ENCODE data around the gene MEIOSIN.
"Not testable (repeated sequence)": the region's sequence is repeated elsewhere in the genome, so short reads cannot be mapped to it uniquely, and the experiment has no call there.

MEIOSIN gene

DNA sequence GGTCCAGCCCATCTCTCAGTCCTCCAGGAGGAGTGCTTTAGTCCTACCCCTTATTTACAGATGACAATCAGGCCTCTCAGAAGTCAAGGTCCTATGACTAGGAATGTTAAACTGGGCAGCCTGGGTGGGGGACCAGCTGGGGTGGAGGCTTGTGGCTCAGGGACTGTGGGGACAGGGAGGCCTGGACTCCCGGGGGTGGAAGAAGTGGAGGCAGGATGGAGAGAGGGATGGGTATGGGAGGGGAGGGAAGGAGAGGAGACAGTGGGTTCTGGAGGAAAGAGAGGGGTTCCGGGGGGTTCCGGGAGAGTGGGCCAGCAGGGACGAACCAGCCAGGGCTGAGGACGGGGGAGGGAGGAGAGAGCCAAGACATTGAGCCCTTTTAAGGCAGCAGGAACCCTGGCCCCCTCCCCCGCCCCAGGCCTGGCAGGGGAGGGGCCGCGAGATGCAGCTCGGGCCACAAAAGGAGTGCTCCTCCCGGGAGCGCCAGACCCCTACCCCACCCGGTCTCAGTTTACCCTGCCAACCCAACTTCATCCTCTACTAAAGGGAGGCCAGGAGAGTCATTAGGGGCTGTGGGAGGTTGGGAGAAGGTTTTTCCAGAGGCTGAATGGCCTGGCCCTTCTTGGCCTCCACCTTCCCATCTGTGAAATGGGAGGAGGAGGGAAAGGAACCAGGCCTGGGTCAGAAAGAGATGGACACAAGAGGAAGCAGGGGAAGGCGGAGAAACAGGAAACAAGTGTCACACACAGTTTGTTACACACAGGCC is 47.4 kb downstream of the MEIOSIN start:
- DNase-seq: no peak

GRCh38 chr19:45781214-45782161 is 48.2 kb downstream of the MEIOSIN start:
- no peak for DNase-seq

DNA sequence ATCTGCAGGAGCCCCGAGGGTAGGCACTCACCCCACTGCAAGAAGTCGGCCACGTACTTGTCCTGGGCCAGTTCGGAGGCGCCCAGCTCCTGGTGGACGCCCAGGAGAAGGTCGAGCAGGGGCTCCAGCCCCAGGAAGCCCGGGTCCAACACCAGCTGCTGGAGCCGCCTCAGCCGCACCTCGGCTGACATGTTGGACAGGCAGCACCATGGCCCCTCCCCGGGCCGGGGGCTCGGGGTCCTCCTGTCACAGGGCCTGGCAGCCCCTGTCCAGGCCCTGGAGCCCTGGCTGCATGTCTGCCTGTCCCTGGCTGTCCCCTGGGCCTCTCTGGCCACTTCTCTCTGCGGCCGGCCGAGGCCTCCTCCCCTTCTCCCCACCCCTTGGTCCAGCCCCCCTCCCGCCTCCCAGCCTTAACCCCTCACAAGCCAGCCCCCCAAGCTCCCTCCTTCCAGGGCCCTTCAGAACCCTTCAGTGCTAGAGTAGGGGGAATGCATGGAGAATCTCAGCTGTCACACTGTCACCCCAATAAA is 49.0 kb downstream of the MEIOSIN start, which contains the start of gene DMPK:
Gene DMPK, minus strand, starts transcription at position 329 of the 530 bp plus-strand sequence. Its CDS starts 138 bp downstream, at position 191.
- DNase-seq: no peak

GRCh38 chr19:45782820-45783785 is 49.9 kb downstream of the MEIOSIN start:
- no peak for DNase-seq

GRCh38 chr19:45784096-45784495 is 50.9 kb downstream of the MEIOSIN start:
- no peak for DNase-seq

DNA sequence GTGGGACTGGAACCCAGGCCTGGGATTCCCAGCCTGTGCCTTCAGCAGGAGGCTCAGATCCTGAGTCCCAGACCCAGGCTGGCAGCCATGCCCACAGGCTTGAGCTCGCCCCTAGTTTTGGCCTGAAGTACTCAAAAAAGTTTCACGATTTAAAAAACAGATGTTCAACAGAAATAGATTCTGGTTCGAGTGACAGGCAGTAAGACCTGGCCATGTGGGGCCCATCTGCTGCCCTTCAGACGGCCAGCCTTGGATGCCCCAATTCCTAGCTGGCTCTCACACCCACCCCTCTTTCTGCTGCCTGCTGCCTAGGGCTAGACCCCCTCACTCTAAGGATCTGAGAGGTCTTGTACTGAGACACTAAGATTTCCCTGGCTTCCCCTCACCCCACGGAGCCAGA is 51.9 kb downstream of the MEIOSIN start:
- no peak for DNase-seq

DNA sequence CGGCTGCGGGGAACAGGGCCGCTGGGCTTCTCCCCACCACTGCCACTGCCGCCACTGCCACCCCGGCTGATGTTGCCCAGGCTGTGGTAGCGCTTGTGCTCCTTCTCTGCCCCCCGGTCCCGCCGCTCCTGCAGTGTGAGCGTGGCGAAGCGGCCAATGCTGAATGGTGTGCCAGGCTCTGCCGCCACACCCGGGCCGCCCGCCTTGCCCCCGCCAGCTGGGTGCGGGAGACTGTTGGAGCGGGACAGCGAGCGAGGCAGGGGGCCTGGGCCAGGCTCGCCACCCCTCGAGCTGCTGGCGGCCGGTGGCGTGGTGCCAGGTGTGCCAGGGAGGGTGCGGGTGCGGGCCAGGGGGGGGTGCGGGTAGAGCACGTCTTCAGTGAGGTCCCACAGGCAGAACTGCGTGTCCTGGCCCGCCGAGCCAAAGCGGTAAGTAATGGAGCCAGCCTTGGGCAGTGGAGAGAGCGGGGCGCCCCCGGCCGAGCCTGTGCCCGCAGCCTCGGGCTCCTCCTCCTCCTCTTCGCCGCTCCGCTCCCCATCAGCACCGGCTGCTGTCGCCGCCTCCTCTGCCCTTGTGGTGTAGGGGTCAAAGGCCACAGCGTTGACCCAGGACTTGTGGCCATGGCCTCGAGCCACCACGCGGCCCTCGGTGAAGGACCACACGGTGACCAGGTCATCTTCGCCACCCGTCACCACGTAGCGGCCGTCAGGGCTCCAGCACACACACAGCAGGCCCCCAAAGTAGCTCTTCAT is 52.7 kb downstream of the MEIOSIN start:
- DNase-seq: no peak

- no peak for DNase-seq
These were observed 53.3 kb downstream of the MEIOSIN start for GRCh38 chr19:45786533-45786894.

DNA sequence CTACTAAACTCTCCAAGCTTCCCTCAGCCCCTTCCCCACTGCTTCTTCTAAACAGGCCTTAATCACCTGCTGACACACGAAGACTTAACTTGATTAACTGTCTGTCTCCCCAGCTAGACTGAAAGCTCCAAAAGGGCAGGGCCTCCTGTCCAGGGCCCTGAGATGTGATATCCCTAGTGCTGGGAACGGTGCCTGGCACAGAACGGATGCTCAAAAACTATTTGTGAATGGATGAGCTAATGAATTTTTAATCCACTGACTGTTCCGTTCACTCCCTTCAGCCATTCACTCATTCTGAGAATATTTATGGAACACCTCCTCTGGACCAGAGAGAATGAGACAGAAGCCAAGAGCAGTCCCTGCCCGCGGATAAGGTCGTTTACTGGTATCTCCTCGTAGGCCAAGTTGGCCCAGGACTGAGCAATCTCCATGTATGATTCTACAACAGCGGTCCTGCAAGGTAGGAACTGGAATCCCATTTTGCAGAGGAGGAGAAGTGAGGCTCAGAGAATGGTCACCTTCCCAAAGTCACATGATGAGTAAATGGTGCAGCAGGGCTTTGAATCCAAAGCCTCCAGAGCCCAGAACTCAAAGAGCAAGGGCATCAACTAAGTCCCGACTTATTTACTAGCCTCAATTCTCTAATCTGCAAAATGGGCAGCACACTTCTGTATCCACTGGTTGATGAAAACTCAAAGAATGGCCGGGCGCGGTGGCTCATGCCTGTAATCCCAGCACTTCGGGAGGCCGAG is 56.0 kb downstream of the MEIOSIN start:
- no peak for DNase-seq

DNA sequence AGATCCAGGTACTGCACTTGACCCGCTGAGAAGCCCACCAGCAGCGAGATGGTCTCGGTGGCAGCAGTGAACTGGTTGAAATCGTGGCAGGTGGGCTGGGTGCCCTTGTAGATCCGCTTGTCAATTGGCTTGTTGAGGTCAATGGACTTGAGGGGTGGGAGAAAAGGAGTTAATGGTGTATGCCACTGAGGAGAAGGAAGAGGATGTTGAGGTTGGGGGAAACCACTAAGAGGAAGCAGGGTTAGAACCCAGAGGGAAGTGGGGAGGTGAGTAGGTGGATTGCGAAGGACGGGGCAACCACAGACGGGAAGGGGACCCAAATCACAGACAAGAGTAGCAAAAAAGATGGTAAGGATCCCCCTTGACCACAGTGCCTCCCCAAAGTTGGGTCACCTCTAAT is 57.7 kb downstream of the MEIOSIN start:
- DNase-seq: peak; percentile 55 to 57

GRCh38 chr19:45791744-45792469 is 58.7 kb downstream of the MEIOSIN start:
- peak in 1 of 2 donors; percentile 18 for DNase-seq

GRCh38 chr19:45792470-45793177 is 59.4 kb downstream of the MEIOSIN start, which contains the start of gene DMWD:
Gene DMWD, minus strand, starts transcription at chr19:45792845. Its CDS starts 89 bp downstream, at chr19:45792756.
- DNase-seq: peak; percentile 99 to 100

- no peak for DNase-seq
These were observed 59.9 kb downstream of the MEIOSIN start for GRCh38 chr19:45793178-45793564.

DNA sequence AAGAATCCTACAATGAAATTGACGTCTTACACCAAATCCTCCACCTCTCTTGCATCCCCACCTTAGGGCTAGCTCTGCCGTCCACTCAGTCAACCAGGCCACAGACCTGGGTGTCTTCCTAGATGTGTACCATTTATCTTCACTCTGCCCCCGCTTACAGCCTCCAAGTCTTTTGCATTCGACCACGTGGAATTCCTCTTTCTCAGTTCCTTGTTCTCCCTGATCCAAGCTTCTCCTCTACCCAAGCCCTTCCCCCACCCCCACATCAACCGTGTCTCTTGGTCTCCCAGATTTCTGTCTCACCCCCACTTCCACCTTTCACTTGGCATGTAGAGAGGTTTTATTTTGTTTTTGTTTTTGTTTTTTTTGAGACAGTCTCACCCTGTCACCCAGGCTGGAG is 60.6 kb downstream of the MEIOSIN start:
- no peak for DNase-seq

- no peak for DNase-seq
These were observed 61.4 kb downstream of the MEIOSIN start for GRCh38 chr19:45794627-45795026.

DNA sequence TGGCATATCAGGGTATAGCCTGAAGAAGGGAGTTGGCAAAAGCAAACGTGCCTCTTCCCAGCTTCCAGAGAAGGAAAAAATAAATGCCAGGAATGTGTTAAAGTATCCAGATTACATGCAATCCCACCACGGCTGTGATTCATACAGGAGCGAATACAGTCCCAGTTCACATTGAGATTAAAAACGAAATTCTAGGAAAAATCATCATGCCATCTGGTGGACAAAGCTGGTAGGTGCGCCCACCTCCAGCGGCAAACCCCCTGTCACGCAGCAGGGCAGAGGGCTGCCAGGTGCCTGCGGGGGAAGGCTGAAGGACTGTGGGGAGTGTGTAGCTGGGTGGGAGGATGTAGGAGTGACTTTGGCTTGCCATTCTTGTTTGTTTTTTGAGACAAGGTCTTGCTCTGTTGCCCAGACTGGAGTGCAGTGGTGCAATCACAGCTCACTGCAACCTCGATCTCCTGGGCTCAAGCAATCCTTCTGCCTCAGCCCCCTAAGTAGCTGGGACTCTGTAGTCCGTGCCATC is 65.8 kb downstream of the MEIOSIN start:
- DNase-seq: peak; percentile 56 to 71

DNA sequence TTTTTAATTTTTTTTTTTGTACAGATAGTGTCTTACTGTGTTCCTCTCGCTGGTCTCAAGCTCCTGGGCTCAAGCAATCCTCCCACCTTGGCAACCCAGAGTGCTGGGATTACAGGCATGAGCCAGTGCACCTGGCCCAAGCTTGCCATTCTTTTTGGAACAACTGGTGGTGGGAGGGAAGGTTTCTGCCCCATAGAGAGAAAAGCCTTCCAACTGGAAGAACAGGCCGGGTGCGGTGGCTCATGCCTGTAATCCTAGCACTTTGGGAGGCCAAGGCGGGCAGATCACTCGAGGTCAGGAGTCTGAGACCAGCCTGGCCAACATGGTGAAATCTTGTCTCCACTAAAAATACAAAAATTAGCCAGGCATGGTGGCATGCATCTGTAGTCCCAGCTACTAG is 66.3 kb downstream of the MEIOSIN start:
- not testable (repeated sequence) for DNase-seq

GRCh38 chr19:45800070-45800553 is 66.9 kb downstream of the MEIOSIN start:
- DNase-seq: no peak

Data from CD4-positive, alpha-beta T cell treated with Interleukin-1 beta for 1 hour (primary cell).